Hippocampal formation (tissue), 2 donors: ENCODE results near the gene DGKG.
A peak's percentile ranks its signal among the peaks of the same experiment; 100 is the strongest.

Experiments used
- DNase-seq, 2 donors: peaks; one replicate each; lab custom pipeline; 2025; lab: John Stamatoyannopoulos, UW

Gene DGKG

DNA sequence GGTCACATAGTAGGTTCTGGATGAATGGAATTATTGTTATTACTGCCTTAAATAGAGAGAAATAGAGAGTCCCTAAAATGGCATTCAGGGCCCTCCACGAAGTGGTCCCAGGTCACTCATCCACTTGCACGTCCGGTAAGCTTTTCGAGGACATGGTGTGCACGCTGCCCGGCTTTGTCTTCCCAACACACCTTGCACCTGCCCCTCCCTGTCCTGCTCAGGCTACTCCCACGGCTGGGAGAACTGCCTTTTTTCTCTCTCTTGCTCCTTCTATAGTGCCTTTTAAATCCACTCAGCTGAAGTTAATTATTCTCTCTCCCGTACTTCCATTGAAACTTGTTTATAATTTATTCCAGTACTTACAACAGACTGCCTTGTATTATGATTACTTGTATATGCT is 5.6 kb upstream of the DGKG start:
- no peak for DNase-seq

DNA sequence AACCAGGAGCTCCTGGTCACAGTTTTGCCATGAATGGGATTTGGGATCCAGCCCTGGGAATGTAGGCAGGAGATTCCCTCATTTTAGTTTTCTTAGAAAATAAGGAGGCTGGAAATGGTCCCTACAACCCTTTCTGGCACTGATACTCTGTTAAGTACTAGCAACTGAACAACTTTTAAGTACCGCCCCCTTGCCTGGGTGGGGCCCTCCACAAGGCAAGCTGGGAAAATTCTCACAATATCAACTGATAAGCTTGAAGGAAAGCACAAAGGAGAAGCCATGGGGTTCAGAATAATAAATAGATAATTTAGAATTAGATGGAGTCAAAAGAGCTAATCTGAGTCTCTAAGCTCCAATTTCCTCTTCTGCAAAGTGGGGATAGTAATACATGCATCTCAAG is 4.2 kb upstream of the DGKG start:
- no peak for DNase-seq

DNA sequence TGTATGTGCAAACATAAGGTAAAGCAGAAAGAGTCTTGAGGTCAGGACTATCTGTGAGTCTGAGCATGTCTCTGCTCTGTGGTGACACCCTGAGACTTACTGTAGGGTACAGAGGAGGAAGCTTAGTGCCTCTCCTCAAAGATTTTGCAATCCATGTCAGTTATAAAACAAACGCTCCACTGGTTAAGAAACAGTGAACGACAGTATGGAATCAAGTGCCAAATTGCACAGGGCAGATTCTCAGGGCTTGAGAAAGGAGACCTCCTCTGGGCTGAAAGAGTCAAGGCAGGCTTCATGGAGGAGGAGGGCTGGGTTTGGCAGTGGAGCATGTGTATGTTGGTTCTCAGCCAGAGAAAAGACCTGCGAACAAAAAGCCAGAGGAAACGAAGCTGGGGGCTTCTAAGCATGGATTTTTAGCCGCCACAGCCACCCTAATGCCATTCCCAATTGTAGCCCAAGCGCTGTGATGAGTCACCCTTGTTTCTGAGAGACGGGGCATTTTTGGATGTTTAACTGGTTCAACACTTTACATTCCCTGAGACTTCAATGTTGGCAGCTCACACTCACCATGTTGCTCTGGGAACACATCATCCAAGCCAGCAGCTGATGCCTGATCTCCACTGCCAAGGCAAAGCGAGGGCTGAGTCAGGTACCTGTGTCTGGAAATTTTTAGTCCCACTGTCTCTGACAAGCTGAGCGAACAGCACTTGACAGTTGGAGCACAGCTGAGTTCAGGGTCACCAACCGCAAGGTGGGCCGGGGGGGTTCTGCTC is 3.4 kb upstream of the DGKG start:
- peak; percentile 20 to 54 for DNase-seq

DNA sequence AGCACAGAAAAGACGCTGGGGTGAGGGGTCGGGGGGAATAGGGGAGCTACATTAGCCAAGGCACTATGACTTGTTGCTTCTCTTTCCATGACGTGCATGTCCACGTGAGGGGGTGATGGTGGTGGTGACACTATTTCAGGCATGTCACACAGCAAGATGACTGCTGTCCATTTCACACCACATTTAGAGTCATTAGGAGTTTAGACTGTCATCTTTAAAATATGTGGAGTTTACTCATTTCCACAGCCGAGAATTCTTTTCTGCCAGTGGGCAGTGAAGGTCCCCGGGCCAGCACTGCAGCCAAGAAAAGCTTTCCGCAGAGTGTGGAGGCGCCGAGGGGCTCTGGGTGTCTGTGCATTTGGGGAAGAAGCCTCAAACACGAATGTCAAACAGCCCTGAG is 954 bp upstream of the DGKG start:
- DNase-seq, result no peak

DNA sequence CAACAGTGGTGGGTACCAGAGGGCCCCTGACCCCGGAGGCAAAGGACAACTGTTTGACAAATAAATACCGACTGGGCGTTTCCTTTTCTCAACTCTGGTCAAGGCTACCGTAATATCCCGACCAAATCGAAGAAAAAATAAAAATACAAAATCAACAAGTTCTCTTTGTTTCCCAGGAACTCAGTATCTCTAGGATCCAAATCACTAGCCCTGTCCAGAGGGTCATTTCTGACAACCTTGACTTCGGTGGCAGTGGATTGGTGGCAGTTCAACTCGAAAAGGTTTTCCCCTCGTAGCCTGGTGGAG is 456 bp upstream of the DGKG start:
- DNase-seq, result no peak

DNA sequence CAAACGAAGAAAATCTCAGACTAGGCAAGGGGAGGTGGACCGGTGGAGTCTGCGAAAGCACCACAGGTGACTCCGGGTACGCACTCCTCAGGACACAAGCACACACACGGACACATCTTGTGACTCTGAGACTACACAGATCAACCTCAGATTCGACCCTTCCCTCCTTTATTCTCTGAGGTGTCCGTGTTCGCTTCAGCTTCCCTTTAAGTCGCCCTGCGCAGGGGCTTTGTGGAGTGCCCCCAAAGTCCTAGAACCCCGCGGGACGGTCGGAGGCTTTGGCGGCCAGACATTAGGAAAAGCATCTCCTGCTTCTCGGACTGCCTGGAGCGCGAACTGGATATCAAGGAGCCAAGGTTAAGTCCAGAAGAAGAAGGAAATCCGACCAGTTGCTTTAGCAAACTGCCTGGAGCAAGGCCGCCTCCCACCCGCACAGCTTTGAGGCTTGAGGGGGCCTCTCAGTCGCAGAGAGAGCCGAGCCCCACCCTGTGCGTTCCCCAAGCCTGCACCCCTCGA is 730 bp downstream of the DGKG start:
- DNase-seq, result no peak

DNA sequence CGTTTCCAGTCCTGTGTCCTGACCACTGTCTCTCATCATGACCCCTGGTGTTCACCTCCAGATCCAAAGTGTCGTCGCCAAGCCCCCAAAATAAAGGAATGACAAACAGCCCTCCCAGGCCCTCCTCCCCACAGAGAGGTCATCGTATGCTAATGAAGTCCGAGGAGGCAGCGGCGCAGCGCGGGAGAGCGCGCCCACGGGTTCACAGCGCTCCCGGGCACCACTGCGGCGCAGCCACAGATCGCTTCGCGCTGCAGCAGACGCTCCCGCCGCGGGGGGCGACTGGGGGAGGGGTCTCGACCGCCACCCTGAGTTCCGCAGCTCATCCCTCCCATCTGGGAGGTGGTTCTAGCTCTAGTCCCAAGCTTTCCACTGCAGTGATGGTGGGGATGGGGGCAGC is 1.3 kb downstream of the DGKG start:
- DNase-seq, result no peak

DNA sequence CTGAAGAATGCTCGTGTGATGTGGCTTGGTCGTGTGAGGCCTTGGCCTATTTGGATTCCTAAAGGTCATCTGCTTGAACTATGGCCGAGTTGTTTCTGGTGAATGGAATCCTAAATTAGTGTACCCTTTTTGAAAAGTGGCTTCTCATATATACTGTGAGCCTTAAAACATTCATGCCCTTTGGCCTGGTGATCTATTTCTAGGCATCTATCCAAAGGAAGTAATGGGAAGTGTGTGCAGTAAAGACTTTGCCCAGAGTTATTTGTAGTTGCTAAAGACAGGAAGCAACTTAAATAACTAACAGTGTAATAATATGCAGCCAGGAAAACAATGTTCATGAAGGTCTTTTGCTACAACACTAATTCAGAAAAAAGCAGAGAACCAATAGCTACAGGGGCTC is 3.0 kb downstream of the DGKG start:
- no peak for DNase-seq

DNA sequence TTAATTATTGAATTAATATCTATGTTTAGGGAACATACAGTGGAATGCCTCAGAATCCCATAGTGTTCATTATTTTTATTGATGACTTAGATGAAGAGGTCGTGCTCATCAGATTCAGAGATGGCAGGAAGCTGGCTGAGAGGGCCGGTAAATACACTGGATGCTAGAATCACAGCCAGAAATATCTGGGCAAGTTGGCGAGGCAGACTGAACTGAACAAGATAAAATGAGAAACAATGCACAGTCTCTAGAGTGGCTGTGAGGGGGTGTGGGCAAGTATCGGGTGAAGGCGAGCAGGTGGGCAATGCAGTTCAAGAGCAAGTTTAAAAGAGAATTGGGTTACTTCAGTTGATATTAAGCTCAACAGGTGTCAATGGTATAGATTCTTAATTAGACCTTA is 5.9 kb downstream of the DGKG start:
- DNase-seq, result no peak

DNA sequence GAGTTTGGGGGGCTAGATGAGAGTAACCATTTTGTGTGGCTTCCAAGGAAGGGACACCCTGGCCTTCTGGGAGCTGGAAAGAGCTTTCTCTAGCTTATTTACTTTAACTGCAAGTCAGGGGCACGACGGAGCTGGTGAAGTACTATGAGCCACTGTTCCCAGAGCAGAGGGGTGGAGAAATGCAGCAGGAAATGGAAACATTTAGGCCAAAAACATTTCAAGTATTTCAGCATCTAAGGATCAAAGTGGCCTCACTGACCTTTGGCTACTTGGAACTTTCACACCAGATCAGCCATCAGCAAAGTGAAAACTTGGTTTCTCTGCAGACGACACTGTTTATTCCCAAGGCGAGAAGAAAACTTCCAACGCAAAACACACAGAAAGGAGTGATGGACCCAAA is 7.9 kb downstream of the DGKG start:
- no peak for DNase-seq

DNA sequence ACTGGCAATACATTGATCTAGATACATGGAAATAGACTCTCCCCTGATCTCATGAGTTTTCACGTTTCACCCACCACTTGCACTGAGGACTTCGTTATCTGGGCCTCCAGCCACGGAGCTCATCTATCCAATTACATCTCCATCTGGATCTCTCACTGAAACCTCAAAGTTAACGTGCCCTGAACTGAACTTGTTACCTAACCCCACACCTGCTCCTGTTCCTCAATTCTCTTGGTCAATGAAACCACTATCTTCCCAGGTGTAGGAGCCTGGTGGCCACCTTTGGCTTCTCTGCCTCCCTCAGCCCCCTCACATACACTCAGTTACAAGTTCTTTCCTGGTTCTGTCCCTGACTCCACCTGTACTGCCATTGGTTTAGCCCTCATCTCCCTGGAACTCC is 9.7 kb downstream of the DGKG start:
- no peak for DNase-seq

DNA sequence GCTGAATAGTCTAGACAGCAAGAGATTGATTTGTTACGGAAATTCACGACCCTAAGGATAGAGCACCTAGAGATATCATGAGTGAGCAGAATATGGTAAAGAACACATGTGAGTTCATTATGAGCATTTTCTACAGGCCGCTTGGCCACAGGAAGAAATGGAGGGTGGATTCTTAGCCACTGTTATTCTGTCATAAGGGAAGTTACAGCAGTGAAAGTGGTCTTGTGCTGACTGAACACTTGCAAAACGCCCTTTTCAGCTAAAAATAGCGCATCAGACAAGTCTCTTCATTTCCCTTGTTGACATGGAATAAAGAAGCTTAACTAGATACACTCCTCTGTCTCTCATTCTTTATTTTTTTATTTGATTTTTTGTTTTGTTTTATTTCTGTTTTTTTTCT is 19.8 kb downstream of the DGKG start:
- DNase-seq, result peak in 1 of 2 donors; percentile 6

DNA sequence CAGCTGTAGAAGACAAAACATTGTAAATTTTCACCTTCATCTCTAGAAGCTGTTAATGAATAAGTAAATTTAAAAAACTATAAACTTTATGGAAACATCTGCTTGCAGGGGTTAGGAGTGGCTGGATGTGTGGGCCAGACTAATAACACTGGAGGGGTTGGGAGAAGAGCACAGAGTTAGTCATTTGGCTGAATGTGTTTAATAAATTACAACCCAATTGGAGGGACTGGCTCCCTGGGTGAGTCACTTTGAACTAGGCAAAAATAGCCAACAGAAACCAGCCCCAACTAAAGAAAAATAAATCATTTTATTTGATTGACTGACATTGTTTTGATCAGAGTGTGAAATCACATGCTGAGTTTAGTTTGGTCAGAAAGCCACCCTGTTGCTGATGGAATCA is 21.8 kb downstream of the DGKG start:
- no peak for DNase-seq

DNA sequence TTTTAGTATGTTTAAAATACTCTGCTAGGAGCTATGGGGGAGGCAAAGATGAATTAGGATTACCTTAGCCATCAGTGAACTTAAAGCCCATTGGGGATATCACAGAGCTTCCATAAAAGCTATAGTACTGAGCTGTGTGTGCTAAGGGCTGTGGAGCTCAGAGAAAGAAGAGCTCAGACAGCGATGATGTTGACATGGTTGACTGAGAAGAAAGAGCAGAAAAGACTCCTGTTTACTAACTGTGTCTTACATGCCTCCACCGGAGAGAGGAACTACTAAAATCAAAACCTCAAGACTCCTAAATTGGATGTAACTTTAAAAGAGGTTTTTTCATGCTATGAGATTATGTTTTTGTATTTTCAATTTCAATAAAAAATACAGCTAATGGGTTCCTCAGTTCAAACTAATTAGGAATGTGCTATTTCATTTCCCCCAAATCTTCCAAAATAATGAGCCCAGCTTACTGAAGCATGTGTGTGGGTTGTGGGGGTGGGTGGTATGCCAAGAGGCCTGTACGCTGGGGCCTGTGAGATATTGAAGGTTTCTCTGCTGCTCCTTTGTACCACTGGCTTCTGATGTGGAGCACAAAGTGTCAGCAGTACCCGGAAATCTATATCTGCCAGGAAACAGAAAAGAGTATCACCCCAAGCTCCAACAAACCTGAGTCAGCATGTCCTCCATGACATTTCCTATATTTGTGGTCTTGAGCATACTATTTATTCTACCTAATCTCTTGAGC is 22.7 kb downstream of the DGKG start:
- no peak for DNase-seq

DNA sequence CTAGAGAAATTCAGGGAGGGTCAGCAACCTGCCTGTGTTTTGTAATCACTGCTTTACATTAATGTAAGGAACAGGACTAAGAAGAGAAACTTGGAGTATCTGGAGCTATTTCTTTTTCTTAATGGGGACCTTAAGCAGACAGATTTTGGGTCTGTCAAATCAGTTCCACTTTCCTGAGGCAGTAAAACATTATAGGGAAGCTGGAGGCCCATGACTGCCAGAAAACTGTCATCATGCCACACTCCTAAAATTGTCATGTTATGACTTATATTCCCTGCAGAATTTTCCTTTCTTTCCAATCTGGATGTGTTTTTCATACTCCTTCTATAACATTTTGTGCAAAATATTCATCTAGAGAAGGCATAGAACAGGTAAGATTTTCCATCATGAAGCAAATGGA is 28.8 kb downstream of the DGKG start:
- DNase-seq, result no peak

DNA sequence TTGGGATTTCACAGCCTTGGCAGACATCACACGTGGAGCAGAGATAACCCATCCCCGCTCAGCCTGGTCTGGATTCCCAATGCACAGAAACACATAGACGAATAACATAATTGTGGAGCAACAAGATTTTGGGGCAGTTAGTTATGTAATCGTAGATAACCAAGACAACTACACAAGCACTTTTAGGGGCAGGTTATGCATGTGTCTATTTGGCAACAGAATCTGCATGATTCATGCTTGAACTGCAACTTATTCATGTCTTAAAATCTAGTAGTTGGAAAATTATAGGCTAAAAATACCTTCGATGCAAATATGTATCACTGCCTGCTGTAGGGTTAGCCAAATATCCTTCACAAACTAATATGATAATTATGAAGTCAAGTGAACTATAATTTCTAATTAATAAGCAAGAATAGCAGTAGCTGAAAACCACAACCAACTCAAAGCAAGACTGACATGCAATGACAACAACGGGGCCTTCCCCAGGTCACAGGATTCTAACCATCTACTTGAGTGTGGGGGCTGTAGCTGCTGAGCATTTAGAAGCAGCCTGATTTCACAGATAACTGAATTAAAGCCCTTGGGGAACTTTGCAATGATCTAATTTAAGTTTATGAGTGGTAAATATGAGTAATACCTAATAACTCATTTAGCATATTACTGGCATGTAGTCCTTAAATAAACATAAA is 31.1 kb downstream of the DGKG start:
- DNase-seq, result no peak

DNA sequence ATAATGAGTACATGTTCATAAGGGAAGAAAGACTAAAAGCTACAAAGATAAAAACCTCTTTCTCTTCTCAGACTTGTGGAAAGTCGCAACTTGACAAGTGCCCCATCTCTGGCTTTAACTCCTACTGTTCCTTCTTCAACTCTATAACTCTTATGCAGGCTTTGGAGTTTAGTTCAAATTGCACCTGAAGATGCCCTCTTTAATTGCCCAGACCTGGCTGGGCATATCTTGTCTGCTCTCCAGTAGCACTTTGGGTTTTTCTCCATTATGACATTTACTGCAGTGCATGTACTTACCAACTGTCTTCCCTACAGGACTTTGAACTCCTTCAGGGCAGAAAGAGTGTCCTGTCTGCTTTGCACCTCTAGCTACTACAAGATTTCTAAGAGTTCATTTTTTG is 32.4 kb downstream of the DGKG start:
- no peak for DNase-seq

DNA sequence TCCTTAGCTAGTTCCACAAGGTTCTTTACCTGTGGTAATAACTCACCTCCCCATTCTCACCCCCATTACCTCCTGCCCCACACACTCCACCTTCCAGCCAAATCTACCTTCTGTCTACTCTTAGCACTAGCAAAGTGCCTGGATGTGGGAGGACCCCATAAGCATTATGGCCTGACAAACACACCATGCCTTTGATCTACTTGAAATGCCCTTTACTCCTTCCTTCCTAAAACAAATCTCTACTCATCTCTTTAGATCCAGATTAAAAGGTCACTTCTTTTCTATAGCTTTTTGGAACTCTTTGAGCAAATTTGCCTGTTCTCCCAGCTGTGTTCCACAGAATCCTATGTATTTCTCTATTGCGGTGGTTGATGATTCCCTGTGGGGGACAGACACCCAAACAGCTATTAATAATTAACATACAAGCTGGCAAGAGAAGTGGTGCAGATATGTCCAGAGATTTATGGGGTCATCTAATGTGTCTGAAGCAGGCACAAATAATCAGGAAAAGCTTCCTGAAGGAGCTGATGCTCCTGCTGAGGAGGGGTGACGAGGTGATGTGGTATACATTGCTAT is 34.0 kb downstream of the DGKG start:
- no peak for DNase-seq

DNA sequence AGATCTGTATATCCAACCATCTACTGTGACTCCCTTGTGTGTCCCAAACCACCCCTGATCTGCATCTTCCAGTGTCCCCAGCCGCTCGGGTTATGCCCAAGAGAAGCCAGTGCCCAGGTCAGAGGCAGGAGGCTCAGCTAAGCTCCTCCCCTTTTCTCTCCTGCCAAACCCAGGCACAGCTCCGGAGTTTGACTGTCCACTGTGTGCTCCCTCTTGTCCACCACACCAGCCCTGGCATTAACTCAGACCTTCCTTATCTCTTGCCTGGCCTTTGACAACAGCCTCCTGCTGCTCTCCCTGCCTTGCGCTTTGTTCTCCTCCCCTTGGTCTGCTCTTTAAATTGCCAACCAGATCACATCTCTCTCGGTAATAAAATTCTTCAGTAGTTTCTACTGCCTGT is 39.3 kb downstream of the DGKG start:
- no peak for DNase-seq

DNA sequence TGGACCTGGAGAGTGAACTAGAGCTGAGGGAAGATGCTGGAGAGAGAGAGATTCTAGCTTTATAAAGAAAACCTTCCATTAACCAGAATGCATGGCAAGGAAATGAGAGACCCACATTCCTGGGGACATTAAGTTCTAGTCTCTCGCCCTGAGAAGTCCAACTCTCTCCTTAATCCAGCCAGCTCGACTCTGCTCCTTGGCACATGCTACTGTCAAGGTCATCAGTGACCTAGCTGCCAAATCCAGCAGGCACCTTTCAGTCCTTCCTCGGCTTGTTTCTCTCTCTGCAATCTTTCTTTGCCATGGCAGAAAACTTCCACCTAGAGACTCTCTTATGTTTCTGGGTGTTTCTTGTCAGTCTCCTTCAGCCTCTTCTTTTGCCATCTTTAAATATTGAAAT is 40.3 kb downstream of the DGKG start:
- DNase-seq, result no peak

DNA sequence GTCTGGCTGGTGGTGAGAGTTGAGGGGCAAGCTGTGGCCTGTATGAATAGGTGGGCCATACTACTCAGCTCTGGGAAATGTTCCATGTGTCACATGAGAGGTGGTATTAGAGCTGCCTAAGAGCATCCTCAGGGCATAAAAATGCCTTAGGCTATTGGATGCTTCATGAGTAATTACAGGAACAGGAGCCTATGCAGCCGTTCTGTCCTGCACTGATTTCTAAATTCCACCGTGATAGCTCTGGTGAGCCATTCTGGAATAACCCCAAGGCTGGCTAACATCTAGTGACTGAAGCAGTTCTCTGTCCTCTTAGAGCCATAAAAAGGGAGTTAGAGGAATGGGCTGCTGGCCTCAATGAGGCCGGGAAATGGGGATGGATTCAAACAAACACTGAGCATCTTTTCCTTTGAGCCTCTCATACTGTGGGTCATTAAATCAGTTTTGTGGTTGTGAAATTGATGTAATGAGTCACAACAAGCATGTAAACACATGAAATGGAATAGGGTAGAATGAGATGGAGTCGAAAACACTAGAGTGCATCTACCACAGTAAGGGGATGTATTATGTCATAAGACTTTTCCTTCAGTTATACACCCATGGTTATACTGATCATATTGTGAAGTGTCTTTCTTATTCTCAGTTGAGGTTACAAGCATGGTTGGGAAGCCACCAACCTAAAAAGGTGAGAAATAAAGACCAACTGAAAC is 41.0 kb downstream of the DGKG start:
- DNase-seq, result no peak

DNA sequence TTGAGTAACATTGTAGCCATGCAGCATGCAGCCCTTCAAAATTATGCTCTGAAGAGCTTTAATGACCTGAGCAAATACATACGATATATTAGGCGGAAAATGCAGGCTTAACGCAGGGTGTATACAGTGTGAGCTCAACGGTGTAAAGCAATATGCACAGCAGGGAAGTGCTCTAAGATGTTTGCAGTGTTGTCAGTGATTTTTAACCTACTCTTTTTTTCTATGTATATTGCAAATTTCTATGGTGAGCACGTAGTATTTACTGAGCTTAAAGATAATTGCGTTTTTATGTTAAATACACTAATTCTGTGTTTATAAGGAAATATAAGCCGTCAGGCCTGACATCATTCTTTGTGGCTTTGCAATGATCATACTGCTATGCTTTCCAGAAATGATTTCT is 42.1 kb downstream of the DGKG start:
- DNase-seq, result no peak
